Ascending aorta (tissue), 2 donors: ENCODE measurements around the gene OPRL1. TPM values are rescaled to one million over a fixed set of nuclear protein-coding genes. Genes with fewer than 3 reads are reported as not detected.

Source experiments
- DNase-seq, 2 donors: peaks; one replicate each; pipeline ENCODE4 v3.0.0-alpha.2; 2019; ENCODE audit warnings: low spot score in 2 of 2
- H3K27ac ChIP-seq, 2 donors: fragments of 200-600 bp; sonication (generic); one replicate each; pipeline ENCODE4 v1.5.1; 2016 to 2017; ENCODE audit warnings: mild to moderate bottlenecking in 1 of 2
- H3K27me3 ChIP-seq: fragments of 200-600 bp; sonication (generic); one replicate; pipeline ENCODE4 v1.5.1; 2017
- H3K36me3 ChIP-seq, 2 donors: fragments of 200-600 bp; sonication (generic); one replicate each; pipeline ENCODE4 v1.5.1; 2016
- H3K4me1 ChIP-seq, 2 donors: fragments of 200-600 bp; sonication (generic); one replicate each; pipeline ENCODE4 v1.5.1; 2016 to 2017; ENCODE audit warnings: mild to moderate bottlenecking in 1 of 2
- H3K4me3 ChIP-seq, 2 donors: fragments of 200-600 bp; sonication (generic); one replicate each; pipeline ENCODE4 v1.5.1; 2016 to 2017; ENCODE audit warnings: mild to moderate bottlenecking in 1 of 2
- H3K9me3 ChIP-seq, 2 donors: fragments of 200-600 bp; sonication (generic); one replicate each; pipeline ENCODE4 v1.5.1; 2016
- CTCF ChIP-seq, 3 experiments: fragments of 200-600 bp in 2 of 3; fragments of 450-650 bp in 1 of 3; sonication (generic) in 2 of 3; IDR thresholded peaks; one replicate each; pipeline ENCODE4 v1.5.1; 2016 to 2019; ENCODE audit warnings: antibody characterized with exemption in 3 of 3, mild to moderate bottlenecking in 1 of 3, moderate library complexity in 1 of 3
- intact Hi-C: fragments of 100-400 bp; cut with DNase I; formaldehyde crosslinking; loops from one replicate; pipeline ENCODE4 v1.15.1; 2023
- total RNA-seq: library from RNA; depleted of rRNA; stranded (reverse); fragments of >200 nt; gene quantifications from one replicate; pipeline ENCODE4 v1.1.0, GENCODE V29; 2016

Gene OPRL1
- total RNA-seq, 1 donor from 2014 or later = 0.21 TPM

DNA sequence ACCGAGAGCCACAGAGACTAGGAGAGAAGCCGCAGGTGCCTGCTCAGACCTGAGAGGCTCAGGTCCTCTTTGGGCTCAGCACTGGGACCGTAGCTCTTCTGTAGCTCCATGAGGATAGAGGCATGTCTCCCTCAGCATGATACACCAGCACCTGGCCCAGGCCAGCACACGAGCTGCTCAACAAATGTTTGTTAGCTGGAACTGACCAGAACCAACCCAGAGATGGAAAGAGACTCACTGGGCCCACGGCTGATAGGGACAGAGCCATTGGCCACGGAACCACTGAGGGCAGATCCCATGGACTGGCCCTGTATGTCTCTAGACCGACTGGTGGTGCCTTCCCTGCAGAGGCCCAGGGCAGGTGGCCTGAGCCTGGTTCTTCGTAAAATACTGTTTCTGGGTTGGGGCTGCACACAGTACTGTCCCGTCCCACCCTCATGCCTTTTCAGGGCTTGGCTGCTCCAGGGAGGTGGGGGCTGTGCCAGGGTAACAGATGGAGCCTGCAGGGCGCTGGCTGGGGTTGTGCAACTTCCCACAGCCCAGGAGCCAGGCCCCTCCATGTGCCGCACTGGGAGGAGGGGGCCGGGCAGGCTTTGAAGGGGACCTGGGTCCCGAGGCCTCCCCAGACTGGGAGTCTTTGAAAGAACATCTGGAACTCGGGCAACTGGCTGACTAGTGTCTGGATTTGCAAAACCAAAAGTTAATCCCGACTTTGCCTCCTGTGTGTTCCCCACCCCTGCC is 38.7 kb upstream of the OPRL1 start:
- H3K27ac ChIP-seq = no peak overlapping the region

GRCh38 chr20:64041781-64042053 is 38.2 kb upstream of the OPRL1 start:
- intact Hi-C loops = no loop called here
- peaks cover 27% of the 10 kb centered on the region for H3K27me3 ChIP-seq
- no peak overlapping the region for H3K27ac ChIP-seq
- no peaks in the 10 kb centered on the region for H3K36me3 ChIP-seq
- no peak for DNase-seq
- TF ChIP-seq CTCF (IDR thresholded peaks at IDR 0.05) = no peak
- peak overlapping the region in 1 of 2 donors; percentile 59 for H3K4me3 ChIP-seq
- H3K4me1 ChIP-seq = peaks cover 5 to 20% of the 10 kb centered on the region in 2 donors
- H3K9me3 ChIP-seq = no peaks in the 10 kb centered on the region

More for the DNA sequence above, 38.7 kb upstream of the OPRL1 start:
- Histone ChIP-seq H3K4me3 (peak overlapping the region in 1 of 2 donors; percentile 59), H3K9me3 (no peaks in the 10 kb centered on the region), H3K36me3 (no peaks in the 10 kb centered on the region), H3K4me1 (peaks cover 5 to 20% of the 10 kb centered on the region in 2 donors), H3K27me3 (peaks cover 27% of the 10 kb centered on the region)
- intact Hi-C loops = no loop called here
- TF ChIP-seq CTCF (IDR thresholded peaks at IDR 0.05) = no peak
- no peak for DNase-seq

GRCh38 chr20:64042054-64042781 is 37.7 kb upstream of the OPRL1 start:
- peak overlapping the region in 1 of 2 donors; percentile 50 for H3K27ac ChIP-seq
- intact Hi-C loops = no loop called here
- H3K4me1 ChIP-seq = peaks cover 5 to 20% of the 10 kb centered on the region in 2 donors

GRCh38 chr20:64043768-64044167 is 36.1 kb upstream of the OPRL1 start:
- TF ChIP-seq CTCF (IDR thresholded peaks at IDR 0.05) = no peak
- H3K27me3 ChIP-seq = peaks cover 22% of the 10 kb centered on the region
- no peak for DNase-seq
- H3K36me3 ChIP-seq = no peaks in the 10 kb centered on the region
- peaks cover 0 to 13% of the 10 kb centered on the region in 2 donors for H3K4me1 ChIP-seq
- intact Hi-C loops = no loop called here
- H3K27ac ChIP-seq = no peak overlapping the region
- H3K9me3 ChIP-seq = no peaks in the 10 kb centered on the region
- H3K4me3 ChIP-seq = no peak overlapping the region

More at GRCh38 chr20:64042054-64042781, 37.7 kb upstream of the OPRL1 start:
- Histone ChIP-seq H3K9me3 (no peaks in the 10 kb centered on the region), H3K4me3 (peak overlapping the region in 1 of 2 donors; percentile 59), H3K27me3 (peaks cover 27% of the 10 kb centered on the region), H3K36me3 (no peaks in the 10 kb centered on the region)
- DNase-seq = no peak
- TF ChIP-seq CTCF (IDR thresholded peaks at IDR 0.05) = no peak

- H3K27me3 ChIP-seq = peaks cover 22% of the 10 kb centered on the region
- H3K36me3 ChIP-seq = no peaks in the 10 kb centered on the region
- H3K4me1 ChIP-seq = peaks cover 0 to 7% of the 10 kb centered on the region in 2 donors
- DNase-seq = no peak
- intact Hi-C loops = loop anchor here (5.0 kb wide), 1 partner anchor 407 kb away; no protein-coding TSS in a partner anchor
- no peak for TF ChIP-seq CTCF (IDR thresholded peaks at IDR 0.05)
- no peak overlapping the region for H3K27ac ChIP-seq
- H3K4me3 ChIP-seq = no peak overlapping the region
- H3K9me3 ChIP-seq = no peaks in the 10 kb centered on the region
Measured at GRCh38 chr20:64044484-64045247, 35.2 kb upstream of the OPRL1 start.
